Esophagus muscularis mucosa (tissue), 4 donors: ENCODE results near the gene MYRIP.

Experiments
- EP300 ChIP-seq: sonication (generic); formaldehyde crosslinking; IDR thresholded peaks from one replicate; pipeline ENCODE4 v1.6.1; 2017; ENCODE audit warnings: antibody characterized with exemption
- POLR2A ChIP-seq: fragments of 450-650 bp; IDR thresholded peaks from one replicate; pipeline ENCODE4 v1.6.1; 2017; ENCODE audit warnings: antibody characterized with exemption, moderate library complexity, mild to moderate bottlenecking, low read depth
- POLR2AphosphoS5 ChIP-seq, 2 donors: sonication (generic); formaldehyde crosslinking; IDR thresholded peaks; one replicate each; pipeline ENCODE4 v1.6.1; 2017; ENCODE audit warnings: antibody characterized with exemption in 2 of 2
- TF ChIP-seq, protein P1 (sequence below), 3 experiments: fragments of 200-600 bp in 2 of 3; fragments of 450-650 bp in 1 of 3; sonication (generic) in 2 of 3; IDR thresholded peaks; one replicate each; pipeline ENCODE4 v1.5.1; 2017 to 2019; ENCODE audit warnings: antibody characterized with exemption in 3 of 3, mild to moderate bottlenecking in 2 of 3, moderate library complexity in 1 of 3

DNA sequence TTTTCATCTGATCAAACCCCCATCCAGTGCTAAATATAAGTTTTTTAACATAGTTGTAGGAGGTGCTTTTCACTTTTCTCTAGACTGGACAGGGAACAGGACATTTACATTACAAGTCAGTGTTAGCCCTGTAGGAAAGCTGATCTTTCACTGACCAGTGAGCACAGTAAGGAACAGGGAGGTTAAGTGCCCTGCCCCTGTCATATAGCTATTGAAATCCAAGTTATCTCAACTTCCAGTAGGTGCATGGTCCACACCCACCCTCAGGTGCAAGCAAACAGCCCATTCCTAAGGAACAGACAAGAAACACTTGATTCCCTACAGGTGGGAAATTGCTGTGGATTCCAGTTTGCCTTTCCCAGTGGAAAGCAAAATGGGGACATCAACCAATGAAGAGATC lies 421.0 kb downstream of the MYRIP start:
- TF ChIP-seq, protein P1, sequence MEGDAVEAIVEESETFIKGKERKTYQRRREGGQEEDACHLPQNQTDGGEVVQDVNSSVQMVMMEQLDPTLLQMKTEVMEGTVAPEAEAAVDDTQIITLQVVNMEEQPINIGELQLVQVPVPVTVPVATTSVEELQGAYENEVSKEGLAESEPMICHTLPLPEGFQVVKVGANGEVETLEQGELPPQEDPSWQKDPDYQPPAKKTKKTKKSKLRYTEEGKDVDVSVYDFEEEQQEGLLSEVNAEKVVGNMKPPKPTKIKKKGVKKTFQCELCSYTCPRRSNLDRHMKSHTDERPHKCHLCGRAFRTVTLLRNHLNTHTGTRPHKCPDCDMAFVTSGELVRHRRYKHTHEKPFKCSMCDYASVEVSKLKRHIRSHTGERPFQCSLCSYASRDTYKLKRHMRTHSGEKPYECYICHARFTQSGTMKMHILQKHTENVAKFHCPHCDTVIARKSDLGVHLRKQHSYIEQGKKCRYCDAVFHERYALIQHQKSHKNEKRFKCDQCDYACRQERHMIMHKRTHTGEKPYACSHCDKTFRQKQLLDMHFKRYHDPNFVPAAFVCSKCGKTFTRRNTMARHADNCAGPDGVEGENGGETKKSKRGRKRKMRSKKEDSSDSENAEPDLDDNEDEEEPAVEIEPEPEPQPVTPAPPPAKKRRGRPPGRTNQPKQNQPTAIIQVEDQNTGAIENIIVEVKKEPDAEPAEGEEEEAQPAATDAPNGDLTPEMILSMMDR (IDR thresholded peaks at IDR 0.05): no peak
- TF ChIP-seq POLR2A (no peak), POLR2AphosphoS5 (IDR thresholded peaks at IDR 0.05) (no peak), EP300 (no peak)
